ENCODE results near the gene CFAP77.

CFAP77 gene

DNA sequence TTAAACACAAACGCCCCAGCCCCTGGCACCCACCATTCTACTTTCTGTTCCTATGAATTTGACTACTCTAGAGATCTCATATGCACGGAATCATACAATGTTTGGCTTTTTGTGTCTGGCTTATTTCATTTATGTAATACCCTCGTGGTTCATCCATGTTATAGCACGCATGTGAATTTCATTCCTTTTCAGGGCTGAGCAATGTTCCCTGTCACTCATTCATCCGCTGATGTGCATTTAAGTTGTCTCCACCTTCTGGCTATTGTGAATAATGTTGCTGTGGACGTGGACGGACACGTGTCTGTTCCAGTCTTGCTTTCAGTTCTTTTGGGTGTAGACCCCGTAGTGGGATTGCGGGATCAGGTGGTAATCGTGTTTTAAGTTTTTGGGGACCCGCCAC, 92.5 kb downstream of the CFAP77 start:
- TF ChIP-seq ZFP30 (CRISPR knock-in tag; IDR thresholded peaks at IDR 0.05) = no peak
- no peak for TF ChIP-seq ISL1 (CRISPR knock-in tag; IDR thresholded peaks at IDR 0.05)
- TF ChIP-seq, protein P1, sequence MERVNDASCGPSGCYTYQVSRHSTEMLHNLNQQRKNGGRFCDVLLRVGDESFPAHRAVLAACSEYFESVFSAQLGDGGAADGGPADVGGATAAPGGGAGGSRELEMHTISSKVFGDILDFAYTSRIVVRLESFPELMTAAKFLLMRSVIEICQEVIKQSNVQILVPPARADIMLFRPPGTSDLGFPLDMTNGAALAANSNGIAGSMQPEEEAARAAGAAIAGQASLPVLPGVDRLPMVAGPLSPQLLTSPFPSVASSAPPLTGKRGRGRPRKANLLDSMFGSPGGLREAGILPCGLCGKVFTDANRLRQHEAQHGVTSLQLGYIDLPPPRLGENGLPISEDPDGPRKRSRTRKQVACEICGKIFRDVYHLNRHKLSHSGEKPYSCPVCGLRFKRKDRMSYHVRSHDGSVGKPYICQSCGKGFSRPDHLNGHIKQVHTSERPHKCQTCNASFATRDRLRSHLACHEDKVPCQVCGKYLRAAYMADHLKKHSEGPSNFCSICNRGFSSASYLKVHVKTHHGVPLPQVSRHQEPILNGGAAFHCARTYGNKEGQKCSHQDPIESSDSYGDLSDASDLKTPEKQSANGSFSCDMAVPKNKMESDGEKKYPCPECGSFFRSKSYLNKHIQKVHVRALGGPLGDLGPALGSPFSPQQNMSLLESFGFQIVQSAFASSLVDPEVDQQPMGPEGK (CRISPR knock-in tag; IDR thresholded peaks at IDR 0.05; ENCODE audit: borderline replicate concordance) = no peak
- no peak for TF ChIP-seq ARNTL (CRISPR knock-in tag; IDR thresholded peaks at IDR 0.05; ENCODE audit: borderline replicate concordance, low read depth)
- TF ChIP-seq, protein P2, sequence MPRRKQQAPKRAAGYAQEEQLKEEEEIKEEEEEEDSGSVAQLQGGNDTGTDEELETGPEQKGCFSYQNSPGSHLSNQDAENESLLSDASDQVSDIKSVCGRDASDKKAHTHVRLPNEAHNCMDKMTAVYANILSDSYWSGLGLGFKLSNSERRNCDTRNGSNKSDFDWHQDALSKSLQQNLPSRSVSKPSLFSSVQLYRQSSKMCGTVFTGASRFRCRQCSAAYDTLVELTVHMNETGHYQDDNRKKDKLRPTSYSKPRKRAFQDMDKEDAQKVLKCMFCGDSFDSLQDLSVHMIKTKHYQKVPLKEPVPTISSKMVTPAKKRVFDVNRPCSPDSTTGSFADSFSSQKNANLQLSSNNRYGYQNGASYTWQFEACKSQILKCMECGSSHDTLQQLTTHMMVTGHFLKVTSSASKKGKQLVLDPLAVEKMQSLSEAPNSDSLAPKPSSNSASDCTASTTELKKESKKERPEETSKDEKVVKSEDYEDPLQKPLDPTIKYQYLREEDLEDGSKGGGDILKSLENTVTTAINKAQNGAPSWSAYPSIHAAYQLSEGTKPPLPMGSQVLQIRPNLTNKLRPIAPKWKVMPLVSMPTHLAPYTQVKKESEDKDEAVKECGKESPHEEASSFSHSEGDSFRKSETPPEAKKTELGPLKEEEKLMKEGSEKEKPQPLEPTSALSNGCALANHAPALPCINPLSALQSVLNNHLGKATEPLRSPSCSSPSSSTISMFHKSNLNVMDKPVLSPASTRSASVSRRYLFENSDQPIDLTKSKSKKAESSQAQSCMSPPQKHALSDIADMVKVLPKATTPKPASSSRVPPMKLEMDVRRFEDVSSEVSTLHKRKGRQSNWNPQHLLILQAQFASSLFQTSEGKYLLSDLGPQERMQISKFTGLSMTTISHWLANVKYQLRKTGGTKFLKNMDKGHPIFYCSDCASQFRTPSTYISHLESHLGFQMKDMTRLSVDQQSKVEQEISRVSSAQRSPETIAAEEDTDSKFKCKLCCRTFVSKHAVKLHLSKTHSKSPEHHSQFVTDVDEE (CRISPR knock-in tag; IDR thresholded peaks at IDR 0.05) = no peak
- no peak for TF ChIP-seq TOX (CRISPR knock-in tag; IDR thresholded peaks at IDR 0.05; ENCODE audit: borderline replicate concordance)
- TF ChIP-seq ZNF565 (CRISPR knock-in tag; conservative IDR thresholded peaks at IDR 0.05; ENCODE audit: low read depth) = no peak
- no peak for TF ChIP-seq TCF4 (CRISPR knock-in tag; IDR thresholded peaks at IDR 0.05; ENCODE audit: borderline replicate concordance)
- TF ChIP-seq ZNF70 (CRISPR knock-in tag; IDR thresholded peaks at IDR 0.05) = no peak
- TF ChIP-seq OSR1 (CRISPR knock-in tag; IDR thresholded peaks at IDR 0.05) = no peak
- TF ChIP-seq, protein P3, sequence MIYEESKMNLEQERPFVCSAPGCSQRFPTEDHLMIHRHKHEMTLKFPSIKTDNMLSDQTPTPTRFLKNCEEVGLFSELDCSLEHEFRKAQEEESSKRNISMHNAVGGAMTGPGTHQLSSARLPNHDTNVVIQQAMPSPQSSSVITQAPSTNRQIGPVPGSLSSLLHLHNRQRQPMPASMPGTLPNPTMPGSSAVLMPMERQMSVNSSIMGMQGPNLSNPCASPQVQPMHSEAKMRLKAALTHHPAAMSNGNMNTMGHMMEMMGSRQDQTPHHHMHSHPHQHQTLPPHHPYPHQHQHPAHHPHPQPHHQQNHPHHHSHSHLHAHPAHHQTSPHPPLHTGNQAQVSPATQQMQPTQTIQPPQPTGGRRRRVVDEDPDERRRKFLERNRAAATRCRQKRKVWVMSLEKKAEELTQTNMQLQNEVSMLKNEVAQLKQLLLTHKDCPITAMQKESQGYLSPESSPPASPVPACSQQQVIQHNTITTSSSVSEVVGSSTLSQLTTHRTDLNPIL (CRISPR knock-in tag; IDR thresholded peaks at IDR 0.05; ENCODE audit: low read depth) = no peak
- TF ChIP-seq, protein P4, sequence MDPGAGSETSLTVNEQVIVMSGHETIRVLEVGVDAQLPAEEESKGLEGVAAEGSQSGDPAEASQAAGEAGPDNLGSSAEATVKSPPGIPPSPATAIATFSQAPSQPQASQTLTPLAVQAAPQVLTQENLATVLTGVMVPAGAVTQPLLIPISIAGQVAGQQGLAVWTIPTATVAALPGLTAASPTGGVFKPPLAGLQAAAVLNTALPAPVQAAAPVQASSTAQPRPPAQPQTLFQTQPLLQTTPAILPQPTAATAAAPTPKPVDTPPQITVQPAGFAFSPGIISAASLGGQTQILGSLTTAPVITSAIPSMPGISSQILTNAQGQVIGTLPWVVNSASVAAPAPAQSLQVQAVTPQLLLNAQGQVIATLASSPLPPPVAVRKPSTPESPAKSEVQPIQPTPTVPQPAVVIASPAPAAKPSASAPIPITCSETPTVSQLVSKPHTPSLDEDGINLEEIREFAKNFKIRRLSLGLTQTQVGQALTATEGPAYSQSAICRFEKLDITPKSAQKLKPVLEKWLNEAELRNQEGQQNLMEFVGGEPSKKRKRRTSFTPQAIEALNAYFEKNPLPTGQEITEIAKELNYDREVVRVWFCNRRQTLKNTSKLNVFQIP (CRISPR knock-in tag; IDR thresholded peaks at IDR 0.05; ENCODE audit: borderline replicate concordance, low read depth) = no peak
- no peak for TF ChIP-seq ESRRG (CRISPR knock-in tag; IDR thresholded peaks at IDR 0.05)
- TF ChIP-seq ZC3H10 (CRISPR knock-in tag; IDR thresholded peaks at IDR 0.05) = no peak
- TF ChIP-seq CSDC2 (CRISPR knock-in tag; IDR thresholded peaks at IDR 0.05) = no peak
- TF ChIP-seq GLIS3 (CRISPR knock-in tag; IDR thresholded peaks at IDR 0.05) = no peak
- TF ChIP-seq ZNF8 (CRISPR knock-in tag; IDR thresholded peaks at IDR 0.05) = no peak
- ATAC-seq = no peak

DNA sequence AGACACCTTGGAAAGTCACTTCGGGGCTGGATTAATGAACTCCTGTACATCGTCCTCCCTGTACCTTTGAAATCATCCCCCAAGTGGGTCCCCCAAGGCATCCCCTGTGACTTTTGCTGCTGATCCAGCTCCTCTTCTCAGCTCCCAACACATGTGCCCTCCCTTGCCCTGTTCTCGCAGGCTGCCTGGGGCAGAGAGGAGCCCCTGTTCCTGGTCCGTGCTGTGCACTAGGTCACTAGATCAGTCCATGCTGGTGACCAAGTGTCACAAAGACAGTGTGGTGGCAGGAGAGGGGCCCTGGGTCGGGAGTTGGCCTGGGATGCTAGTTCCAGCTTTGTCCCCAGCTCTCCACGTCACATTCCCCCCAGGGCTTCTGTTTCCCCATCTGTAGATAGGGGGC, 93.1 kb downstream of the CFAP77 start:
- no peak for TF ChIP-seq ARNTL (CRISPR knock-in tag; IDR thresholded peaks at IDR 0.05; ENCODE audit: borderline replicate concordance, low read depth)
- no peak for TF ChIP-seq GLIS3 (CRISPR knock-in tag; IDR thresholded peaks at IDR 0.05)

DNA sequence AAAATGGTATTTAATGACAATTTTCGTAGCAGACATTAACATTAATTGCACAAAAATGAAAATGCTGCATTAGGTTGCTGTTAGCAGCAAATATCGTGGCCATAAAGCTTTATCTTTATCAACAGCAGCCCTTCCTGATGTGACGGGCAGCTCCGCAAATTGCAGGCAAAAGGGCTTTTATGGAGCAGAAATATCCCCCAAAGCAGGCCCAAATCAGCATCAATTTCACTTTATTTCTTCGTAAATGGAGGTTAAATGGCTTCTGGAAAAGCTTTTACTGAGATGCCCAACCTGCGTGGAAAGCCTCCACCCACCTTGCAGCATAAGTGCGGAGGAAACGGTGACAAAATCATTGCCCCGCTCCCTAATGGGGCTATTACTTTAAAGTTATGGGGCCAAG, 94.5 kb downstream of the CFAP77 start:
- no peak for ATAC-seq
- TF ChIP-seq, protein P5, sequence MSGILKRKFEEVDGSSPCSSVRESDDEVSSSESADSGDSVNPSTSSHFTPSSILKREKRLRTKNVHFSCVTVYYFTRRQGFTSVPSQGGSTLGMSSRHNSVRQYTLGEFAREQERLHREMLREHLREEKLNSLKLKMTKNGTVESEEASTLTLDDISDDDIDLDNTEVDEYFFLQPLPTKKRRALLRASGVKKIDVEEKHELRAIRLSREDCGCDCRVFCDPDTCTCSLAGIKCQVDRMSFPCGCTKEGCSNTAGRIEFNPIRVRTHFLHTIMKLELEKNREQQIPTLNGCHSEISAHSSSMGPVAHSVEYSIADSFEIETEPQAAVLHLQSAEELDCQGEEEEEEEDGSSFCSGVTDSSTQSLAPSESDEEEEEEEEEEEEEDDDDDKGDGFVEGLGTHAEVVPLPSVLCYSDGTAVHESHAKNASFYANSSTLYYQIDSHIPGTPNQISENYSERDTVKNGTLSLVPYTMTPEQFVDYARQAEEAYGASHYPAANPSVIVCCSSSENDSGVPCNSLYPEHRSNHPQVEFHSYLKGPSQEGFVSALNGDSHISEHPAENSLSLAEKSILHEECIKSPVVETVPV (CRISPR knock-in tag; IDR thresholded peaks at IDR 0.05) = no peak
- TF ChIP-seq BACH2 (CRISPR knock-in tag; IDR thresholded peaks at IDR 0.05; ENCODE audit: borderline replicate concordance) = no peak
- TF ChIP-seq, protein P2 (CRISPR knock-in tag; IDR thresholded peaks at IDR 0.05) = no peak
- no peak for TF ChIP-seq TOX (CRISPR knock-in tag; IDR thresholded peaks at IDR 0.05; ENCODE audit: borderline replicate concordance)
- no peak for TF ChIP-seq CSDC2 (CRISPR knock-in tag; IDR thresholded peaks at IDR 0.05)
- TF ChIP-seq OSR1 (CRISPR knock-in tag; IDR thresholded peaks at IDR 0.05) = no peak
- no peak for TF ChIP-seq GLIS3 (CRISPR knock-in tag; IDR thresholded peaks at IDR 0.05)
- TF ChIP-seq SNAI2 (CRISPR knock-in tag; IDR thresholded peaks at IDR 0.05) = no peak
- TF ChIP-seq ESRRG (CRISPR knock-in tag; IDR thresholded peaks at IDR 0.05) = no peak
- no peak for TF ChIP-seq RARB (CRISPR knock-in tag; IDR thresholded peaks at IDR 0.05)
- TF ChIP-seq ARNTL (CRISPR knock-in tag; IDR thresholded peaks at IDR 0.05; ENCODE audit: borderline replicate concordance, low read depth) = no peak
- TF ChIP-seq ZNF8 (CRISPR knock-in tag; IDR thresholded peaks at IDR 0.05) = no peak
- no peak for TF ChIP-seq ZNF565 (CRISPR knock-in tag; conservative IDR thresholded peaks at IDR 0.05; ENCODE audit: low read depth)
- TF ChIP-seq, protein P1 (CRISPR knock-in tag; IDR thresholded peaks at IDR 0.05; ENCODE audit: borderline replicate concordance) = no peak
- no peak for TF ChIP-seq TCF4 (CRISPR knock-in tag; IDR thresholded peaks at IDR 0.05; ENCODE audit: borderline replicate concordance)
- TF ChIP-seq ZC3H10 (CRISPR knock-in tag; IDR thresholded peaks at IDR 0.05) = no peak
- TF ChIP-seq ZFP30 (CRISPR knock-in tag; IDR thresholded peaks at IDR 0.05) = no peak
- no peak for TF ChIP-seq PPARA (CRISPR knock-in tag; IDR thresholded peaks at IDR 0.05; ENCODE audit: borderline replicate concordance)
- TF ChIP-seq ZFP3 (CRISPR knock-in tag; IDR thresholded peaks at IDR 0.05) = no peak

More for the DNA sequence above, 93.1 kb downstream of the CFAP77 start:
- no peak for ATAC-seq

Data from SK-N-SH treated with all-trans-retinoic acid at 6 μM for 48 hours (cell line).